IMR-90 (cell line): Measurements from ENCODE around the gene CNTFR. TPM values are rescaled to one million over a fixed set of nuclear protein-coding genes. Genes with fewer than 3 reads are reported as not detected.

Experiments
- ATAC-seq: fragments of 200-7000 bp; cut with Tn5 transposase; 2 replicates; pipeline ENCODE4 v1.9.1; 2020; ENCODE audit warnings: low read depth, mild to moderate bottlenecking, moderate library complexity
- BruUV-seq: library from RNA; stranded (reverse); fragments of 400-500 nt; replicated peaks from 2 replicates; lab custom pipeline; 2021; lab: Mats Ljungman, UMichigan
- CTCF ChIA-PET: fragments of 300-600 bp; formaldehyde crosslinking; extraction: SDS; loops from one replicate; lab custom pipeline; 2021; ENCODE audit warnings: antibody characterized with exemption; lab: Yijun Ruan, JAX
- POLR2A ChIA-PET: fragments of 300-600 bp; sonication (Branson Sonifier 250); formaldehyde crosslinking; loops from one replicate; lab custom pipeline; 2022; ENCODE audit warnings: antibody characterized with exemption; ENCODE audit not compliant: unreplicated experiment; lab: Charles Lee
- DNase-seq: peaks from one replicate; pipeline ENCODE4 v3.0.0; 2013
- H2AFZ ChIP-seq: replicated peaks from 2 replicates; pipeline ENCODE3; 2013; ENCODE audit warnings: low read length, mild to moderate bottlenecking; ENCODE audit not compliant: poor library complexity
- H2AK5ac ChIP-seq: 2 replicates; pipeline ENCODE4 v1.6.1; 2013; ENCODE audit warnings: low read depth, low read length, inconsistent platforms
- H2AK9ac ChIP-seq: replicated peaks from 2 replicates; pipeline ENCODE3; 2013; ENCODE audit warnings: mild to moderate bottlenecking, low read depth, low read length, moderate library complexity; ENCODE audit not compliant: poor library complexity
- H2BK120ac ChIP-seq: 2 replicates; pipeline ENCODE4 v1.6.1; 2013; ENCODE audit warnings: low read depth, low read length, inconsistent platforms
- H2BK15ac ChIP-seq: 3 replicates; pipeline ENCODE4 v1.6.1; 2013; ENCODE audit warnings: low read depth, low read length, inconsistent platforms
- H2BK20ac ChIP-seq: 2 replicates; pipeline ENCODE4 v1.6.1; 2013; ENCODE audit warnings: low read depth, mild to moderate bottlenecking, inconsistent platforms, low read length, moderate library complexity
- H2BK5ac ChIP-seq: 2 replicates; pipeline ENCODE4 v1.6.1; 2013; ENCODE audit warnings: mild to moderate bottlenecking, low read depth, low read length, inconsistent platforms; ENCODE audit not compliant: poor library complexity, severe bottlenecking
- H3K14ac ChIP-seq: replicated peaks from 2 replicates; pipeline ENCODE4 v1.6.1; 2013; ENCODE audit warnings: low read depth, low read length, inconsistent platforms
- H3K18ac ChIP-seq: 2 replicates; pipeline ENCODE4 v1.6.1; 2013; ENCODE audit warnings: low read depth, low read length, control low read depth
- H3K23ac ChIP-seq: 2 replicates; pipeline ENCODE4 v1.6.1; 2013; ENCODE audit warnings: low read depth, low read length, inconsistent platforms
- H3K27ac ChIP-seq: 2 replicates; pipeline ENCODE4 v1.5.1; 2013; ENCODE audit warnings: mild to moderate bottlenecking, control low read depth, low read length; ENCODE audit not compliant: insufficient read depth
- H3K27me3 ChIP-seq: 2 replicates; pipeline ENCODE4 v1.6.1; 2013; ENCODE audit warnings: low read length; ENCODE audit not compliant: control insufficient read depth, insufficient read depth
- H3K36me3 ChIP-seq: 2 replicates; pipeline ENCODE4 v1.6.1; 2013; ENCODE audit warnings: low read length, mixed read lengths; ENCODE audit not compliant: control insufficient read depth, insufficient read depth
- H3K4ac ChIP-seq: 2 replicates; pipeline ENCODE4 v1.6.1; 2013; ENCODE audit warnings: low read depth, low read length, inconsistent platforms
- H3K4me1 ChIP-seq: 2 replicates; pipeline ENCODE4 v1.6.1; 2013; ENCODE audit warnings: low read length, mixed read lengths; ENCODE audit not compliant: control insufficient read depth, insufficient read depth
- H3K4me2 ChIP-seq: 2 replicates; pipeline ENCODE4 v1.6.1; 2013; ENCODE audit warnings: low read depth, mild to moderate bottlenecking, control low read depth, low read length, moderate library complexity
- H3K4me3 ChIP-seq: 2 replicates; pipeline ENCODE4 v1.5.1; 2013; ENCODE audit warnings: low read depth, mild to moderate bottlenecking, control low read depth, low read length, moderate library complexity; ENCODE audit not compliant: insufficient read depth
- H3K56ac ChIP-seq: 2 replicates; pipeline ENCODE4 v1.6.1; 2013; ENCODE audit warnings: low read length, inconsistent platforms; ENCODE audit not compliant: insufficient read depth; ENCODE audit errors: extremely low read depth
- H3K79me1 ChIP-seq, 2 experiments: 2 replicates each; pipeline ENCODE4 v1.6.1; 2013; ENCODE audit warnings: low read length in 2 of 2, inconsistent platforms in 1 of 2, low read depth in 1 of 2
- H3K9ac ChIP-seq: 2 replicates; pipeline ENCODE4 v1.6.1; 2013; ENCODE audit warnings: low read depth, low read length, control low read depth
- H3K9me1 ChIP-seq: 2 replicates; pipeline ENCODE4 v1.6.1; 2013; ENCODE audit warnings: low read length, inconsistent platforms; ENCODE audit not compliant: insufficient read depth
- H3K9me3 ChIP-seq: 2 replicates; pipeline ENCODE4 v1.6.1; 2013; ENCODE audit warnings: low read length; ENCODE audit not compliant: control insufficient read depth, insufficient read depth
- H4K20me1 ChIP-seq: 2 replicates; pipeline ENCODE4 v1.6.1; 2013; ENCODE audit warnings: low read length, inconsistent platforms; ENCODE audit not compliant: insufficient read depth
- H4K5ac ChIP-seq: 2 replicates; pipeline ENCODE4 v1.6.1; 2013; ENCODE audit warnings: mild to moderate bottlenecking, low read depth, low read length, control low read depth
- H4K8ac ChIP-seq, 2 experiments: 2 replicates each; pipeline ENCODE4 v1.6.1; 2013; ENCODE audit warnings: low read depth in 2 of 2, low read length in 2 of 2, control low read depth in 1 of 2, inconsistent platforms in 1 of 2
- H4K91ac ChIP-seq: 2 replicates; pipeline ENCODE4 v1.6.1; 2013; ENCODE audit warnings: low read depth, low read length, inconsistent platforms; ENCODE audit not compliant: insufficient read depth
- BHLHE40 ChIP-seq: fragments of 150-350 bp; IDR thresholded peaks from 2 replicates; pipeline ENCODE4 v1.6.1; 2016; ENCODE audit warnings: mild to moderate bottlenecking, low read depth, low read length
- CEBPB ChIP-seq: IDR thresholded peaks from 2 replicates; pipeline ENCODE4 v1.6.1; 2012; ENCODE audit warnings: low read depth, low read length, improper control_type of control experiment
- FOS ChIP-seq: fragments of 150-350 bp; IDR thresholded peaks from 2 replicates; pipeline ENCODE4 v1.6.1; 2016; ENCODE audit warnings: low read depth, low read length
- RAD21 ChIP-seq: IDR thresholded peaks from 2 replicates; pipeline ENCODE4 v1.6.1; 2012; ENCODE audit warnings: low read length, improper control_type of control experiment
- RCOR1 ChIP-seq: IDR thresholded peaks from 2 replicates; pipeline ENCODE4 v1.6.1; 2012; ENCODE audit warnings: mild to moderate bottlenecking, low read length, improper control_type of control experiment; ENCODE audit not compliant: insufficient replicate concordance
- WGBS, 2 experiments: methylation state at CpG; one replicate each; pipeline versions ENCODE4 v1.1.5 to v1.1.7; 2013; ENCODE audit warnings: missing lambda C conversion rate in 2 of 2; ENCODE audit not compliant: insufficient read length in 1 of 2; ENCODE audit errors: extremely low coverage in 2 of 2; 5-methylcytosine and 5-hydroxymethylcytosine counted together
- dilution Hi-C: fragments of 300-500 bp; cut with HindIII; formaldehyde crosslinking; loops from one replicate; pipeline ENCODE4 v1.14.3; 2018; ENCODE audit warnings: low sequenced_read_pairs; ENCODE audit not compliant: unreplicated experiment
- in situ Hi-C: fragments of 300-500 bp; cut with MboI; formaldehyde crosslinking; loops from 3 replicates; pipeline ENCODE4 v1.14.3; 2019; ENCODE audit warnings: low sequenced_read_pairs, inconsistent platforms, mixed read lengths
- intact Hi-C: fragments of 100-400 bp; cut with micrococcal nuclease; formaldehyde crosslinking; loops from 2 replicates; pipeline ENCODE4 v1.10.0; 2022
- polyA plus RNA-seq, 3 experiments: library from polyadenylated mRNA; depleted of rRNA; stranded (reverse); fragments of >200 nt; gene quantifications; 2 replicates each; pipeline ENCODE4 v1.2.3, GENCODE V29; 2012; ENCODE audit warnings: low replicate concordance in 1 of 3
- total RNA-seq: library from RNA; depleted of rRNA; stranded (reverse); fragments of >200 nt; gene quantifications from 2 replicates; pipeline ENCODE4 v1.2.3, GENCODE V29; 2012
- TF ChIP-seq, protein P1 (sequence below): fragments of 150-350 bp; IDR thresholded peaks from 2 replicates; pipeline ENCODE4 v1.6.1; 2016; ENCODE audit warnings: low read depth, mild to moderate bottlenecking, low read length, moderate library complexity, borderline replicate concordance

Gene CNTFR
- total and polyA plus RNA-seq, 2 of the 4 experiments (the other 2 are of a cell fraction): not detected

DNA sequence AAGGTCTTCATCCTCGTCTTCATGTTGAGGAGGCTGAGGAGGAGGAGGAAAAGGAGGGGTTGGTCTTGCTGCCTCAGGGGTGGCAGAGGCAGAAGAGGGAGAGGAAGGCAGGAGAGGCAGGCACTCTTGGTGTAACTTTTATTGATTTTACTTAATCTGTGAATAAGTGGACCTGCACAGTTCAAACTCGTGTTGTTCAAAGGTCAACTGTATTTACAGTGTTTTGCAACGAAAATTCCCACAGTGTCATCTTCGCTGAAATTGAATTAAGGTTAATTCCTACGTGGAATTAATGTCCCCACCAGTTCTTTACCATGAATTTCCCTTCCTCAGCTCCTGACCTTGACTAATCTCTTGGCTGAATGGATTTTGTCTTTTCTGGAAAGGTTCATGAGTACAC is 45.5 kb downstream of the CNTFR start:
- Histone ChIP-seq H2BK5ac (no peak overlapping the region), H2BK20ac (no peak overlapping the region), H4K20me1 (no peaks in the 10 kb centered on the region), H3K9me1 (peaks cover 3% of the 10 kb centered on the region; the same call in 1 of the 2 replicates), H3K27ac (no peak overlapping the region), H3K4me1 (no peaks in the 10 kb centered on the region), H4K8ac (no peak overlapping the region), H3K18ac (no peak overlapping the region), H2AK9ac (no peak overlapping the region), H3K4me2 (no peak overlapping the region), H3K36me3 (no peaks in the 10 kb centered on the region), H3K9me3 (no peaks in the 10 kb centered on the region), H3K27me3 (peaks cover 16% of the 10 kb centered on the region; the same call in 1 of the 2 replicates), H2AK5ac (no peak overlapping the region), H3K4me3 (no peak overlapping the region), H3K23ac (no peak overlapping the region), H3K56ac (no peak overlapping the region), H3K4ac (no peak overlapping the region), H2BK15ac (no peak overlapping the region), H3K79me1 (no peaks in the 10 kb centered on the region), H3K9ac (no peak overlapping the region), H2AFZ (no peak overlapping the region), H3K14ac (no peak overlapping the region), H2BK120ac (no peak overlapping the region), H4K91ac (no peak overlapping the region), H4K5ac (no peak overlapping the region)
- dilution Hi-C loops (no loop called here), intact Hi-C loops (no loop called here), in situ Hi-C loops (no loop called here)
- CTCF ChIA-PET: interaction anchor here (0.7 kb wide), 1 partner anchor 59 kb away, joined by 3 read pairs; no protein-coding TSS in a partner anchor
- no peak for DNase-seq
- no peak for ATAC-seq
- no peak for TF ChIP-seq FOS
- no peak for TF ChIP-seq CEBPB
- TF ChIP-seq BHLHE40: no peak
- TF ChIP-seq, protein P1, sequence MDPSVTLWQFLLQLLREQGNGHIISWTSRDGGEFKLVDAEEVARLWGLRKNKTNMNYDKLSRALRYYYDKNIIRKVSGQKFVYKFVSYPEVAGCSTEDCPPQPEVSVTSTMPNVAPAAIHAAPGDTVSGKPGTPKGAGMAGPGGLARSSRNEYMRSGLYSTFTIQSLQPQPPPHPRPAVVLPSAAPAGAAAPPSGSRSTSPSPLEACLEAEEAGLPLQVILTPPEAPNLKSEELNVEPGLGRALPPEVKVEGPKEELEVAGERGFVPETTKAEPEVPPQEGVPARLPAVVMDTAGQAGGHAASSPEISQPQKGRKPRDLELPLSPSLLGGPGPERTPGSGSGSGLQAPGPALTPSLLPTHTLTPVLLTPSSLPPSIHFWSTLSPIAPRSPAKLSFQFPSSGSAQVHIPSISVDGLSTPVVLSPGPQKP: no peak
- TF ChIP-seq RAD21: no peak
- no peak for TF ChIP-seq RCOR1
- WGBS, 2 experiments: no CpG with 5 or more reads among the region's 5 CpGs
- POLR2A ChIA-PET: no interaction called here
- no TSS peak for BruUV-seq
